ENCODE data around the gene PPM1A.
A peak's percentile ranks its signal among the peaks of the same experiment; 100 is the strongest.

The PPM1A gene

GRCh38 chr14:60248697-60249318, at the start of gene PPM1A:
Gene PPM1A, plus strand, starts transcription at chr14:60249221. Its CDS starts 33,483 bp downstream, at chr14:60282704.
- peak; percentile 94 for DNase-seq

DNA sequence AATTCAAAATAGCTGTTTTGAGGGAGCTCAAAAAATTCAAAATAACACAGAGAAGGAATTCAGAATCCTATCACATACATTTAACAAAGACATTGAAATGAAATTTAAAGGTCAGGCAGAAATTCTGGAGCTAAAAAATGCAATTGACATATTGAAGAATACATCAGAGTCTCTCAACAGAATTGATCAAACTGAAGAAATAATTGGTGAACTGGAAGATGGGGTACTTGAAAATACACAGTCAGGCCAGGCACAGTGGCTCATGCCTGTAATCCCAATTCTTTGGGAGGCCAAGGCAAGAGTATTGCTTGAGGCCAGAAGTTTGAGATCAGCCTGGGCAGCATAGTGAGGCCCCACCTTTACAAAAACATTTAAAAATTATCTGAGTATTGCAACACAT, 49.7 kb upstream of the PPM1A start:
- DNase-seq = no peak

- DNase-seq = no peak
Measured at GRCh38 chr14:60204104-60204842, 44.7 kb upstream of the PPM1A start.

- no peak for DNase-seq
Measured at GRCh38 chr14:60204843-60205774, 43.9 kb upstream of the PPM1A start.

DNA sequence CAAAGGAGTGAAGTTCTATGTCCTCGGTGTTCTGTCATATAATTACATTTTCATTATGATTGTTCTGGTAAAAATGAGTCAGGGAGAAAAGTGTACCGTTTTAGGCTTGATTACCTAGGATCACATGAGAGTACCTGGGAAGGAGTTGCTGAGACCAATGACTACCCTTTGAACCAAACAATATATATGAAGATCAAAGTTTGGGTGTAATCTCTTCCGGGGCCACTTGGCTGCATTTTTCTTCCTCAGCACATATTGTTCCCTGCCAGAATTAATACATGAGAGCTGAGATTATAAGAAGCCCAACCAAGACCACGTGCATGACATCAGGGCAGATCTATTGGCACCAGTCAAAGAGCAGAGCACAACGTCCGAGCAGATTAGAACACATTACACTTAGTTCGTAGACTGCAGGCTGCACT, 42.8 kb upstream of the PPM1A start:
- DNase-seq = no peak

DNA sequence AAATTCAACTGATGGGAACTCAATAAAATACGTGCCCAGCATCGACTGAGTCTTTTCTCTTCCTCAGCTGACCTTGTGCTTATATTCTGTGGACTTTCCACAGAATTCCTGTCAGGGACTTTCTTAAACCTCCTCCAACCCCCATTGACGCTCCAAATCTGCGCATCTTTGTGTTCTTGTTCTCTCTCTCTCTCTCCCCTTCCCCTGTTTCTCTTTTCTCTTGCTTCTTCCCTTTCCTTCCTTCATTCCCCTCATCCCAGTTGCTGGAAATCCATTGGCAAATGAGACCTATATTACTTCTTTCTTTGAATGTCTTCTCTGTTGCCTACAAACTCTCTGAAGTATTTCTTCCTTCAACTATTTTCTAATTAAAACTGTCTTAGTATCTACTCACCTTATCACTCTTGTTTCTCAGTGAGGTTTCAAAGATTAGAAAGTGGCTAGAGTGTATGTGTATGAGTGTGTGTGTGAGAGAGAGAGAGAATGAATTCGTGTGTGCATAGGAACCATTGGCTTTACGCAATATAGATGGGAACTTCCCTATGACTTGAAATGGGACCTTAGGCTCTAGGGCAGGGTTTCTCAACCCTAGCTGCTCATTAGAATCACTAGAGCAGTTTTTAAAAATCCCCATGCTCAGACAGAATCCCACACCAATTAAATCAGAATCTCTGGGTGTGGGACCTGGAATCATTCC, 42.0 kb upstream of the PPM1A start:
- DNase-seq = no peak

DNA sequence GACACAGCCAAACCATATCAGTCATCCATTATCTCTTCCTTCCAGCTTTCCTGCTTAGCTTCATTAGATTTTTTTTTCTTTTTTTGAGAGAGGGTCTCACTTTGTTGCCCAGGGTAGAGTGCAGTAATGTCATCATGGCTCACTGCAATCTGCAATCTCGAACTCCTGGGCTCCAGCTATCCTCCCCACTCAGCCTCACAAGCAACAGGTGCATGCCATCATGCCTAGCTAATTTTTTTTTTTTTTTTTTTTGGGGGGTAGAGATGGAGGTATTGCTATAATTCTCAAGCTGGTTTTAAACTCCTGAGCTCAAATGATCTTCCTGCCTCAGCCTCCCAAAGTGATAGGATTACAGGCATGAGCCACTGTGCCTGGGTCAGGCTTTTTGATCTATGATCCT, 38.3 kb upstream of the PPM1A start:
- DNase-seq = no peak

DNA sequence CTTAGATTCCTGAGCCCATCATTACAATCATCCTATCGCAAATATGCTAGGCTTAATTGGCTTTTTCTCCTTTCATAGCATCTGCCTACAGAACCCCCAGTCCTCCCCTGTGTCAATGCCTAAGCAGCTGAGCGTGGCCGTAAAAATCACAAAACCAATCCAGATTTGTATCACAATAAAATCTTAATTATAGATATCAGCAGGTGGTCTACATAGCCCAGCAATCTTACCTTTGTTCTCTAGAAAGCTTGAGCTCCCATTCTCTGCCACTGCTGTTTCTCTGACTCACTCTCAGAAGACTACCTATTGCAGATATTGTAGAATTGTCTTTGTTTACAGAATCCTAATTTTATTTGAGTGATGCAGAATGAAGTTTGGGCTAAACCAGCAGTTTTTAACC, 37.9 kb upstream of the PPM1A start:
- DNase-seq = no peak

DNA sequence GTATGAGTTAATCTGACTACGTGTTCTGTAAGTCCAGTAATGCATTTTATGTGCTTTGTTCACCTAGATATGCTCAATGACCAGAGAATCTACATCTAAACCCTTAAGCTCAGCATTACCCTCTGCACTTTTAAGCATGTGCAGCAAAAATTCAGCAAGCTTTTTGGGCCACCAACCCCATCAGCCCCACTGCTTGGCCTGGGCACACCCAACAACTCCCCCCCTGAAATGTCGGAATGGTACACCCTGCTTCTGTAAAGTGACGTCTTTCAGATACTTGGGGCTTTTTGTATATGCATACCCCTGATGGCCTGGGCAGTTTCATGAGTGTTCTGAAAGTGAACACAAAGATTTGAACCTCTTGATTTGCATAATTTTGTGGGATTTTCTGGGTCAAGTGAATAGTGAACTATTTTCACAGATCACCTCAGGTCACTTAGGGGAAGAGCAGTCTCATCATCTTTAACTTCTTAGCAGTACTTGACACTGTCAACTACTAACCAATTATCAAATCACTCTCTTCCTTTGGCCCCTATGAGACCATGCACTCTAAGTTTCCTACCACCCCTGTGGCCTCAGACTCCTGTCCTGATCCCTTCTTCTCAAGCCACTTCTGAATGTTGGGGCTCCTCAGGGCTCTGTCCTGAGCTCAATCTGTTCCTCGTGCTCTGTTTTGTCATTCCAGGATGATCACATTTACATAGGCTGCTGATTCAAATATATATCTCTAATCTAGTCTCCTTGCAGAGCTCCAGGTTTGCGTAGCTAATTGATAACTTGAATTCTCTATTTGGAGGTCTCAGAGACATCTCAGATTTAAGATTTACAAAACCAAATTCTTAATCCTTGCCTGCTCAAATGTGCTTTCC, 36.3 kb upstream of the PPM1A start:
- no peak for DNase-seq

DNA sequence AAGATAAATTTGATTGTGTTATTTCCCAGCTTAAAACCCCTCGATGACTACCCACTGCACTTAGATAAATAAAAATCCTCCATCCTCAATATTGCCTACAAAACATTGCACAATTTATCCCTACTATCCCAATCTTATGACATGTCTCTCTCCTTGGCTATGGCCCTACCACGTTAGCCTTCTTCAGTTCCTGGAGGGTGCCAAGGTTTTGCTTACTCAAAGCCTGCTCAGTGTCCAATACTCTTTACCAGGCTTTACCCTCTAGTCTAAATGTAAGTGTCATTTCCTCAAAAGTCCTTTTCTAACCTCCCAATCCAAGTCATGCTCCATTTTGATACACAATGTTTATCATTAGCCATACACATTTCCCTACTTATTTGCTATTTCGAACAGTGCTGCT, 35.0 kb upstream of the PPM1A start:
- DNase-seq = no peak

GRCh38 chr14:60214415-60215126, 34.5 kb upstream of the PPM1A start:
- no peak for DNase-seq

- DNase-seq = no peak
Measured at GRCh38 chr14:60215127-60215444, 33.9 kb upstream of the PPM1A start.

- DNase-seq = no peak
Measured at GRCh38 chr14:60215520-60216420, 33.3 kb upstream of the PPM1A start.

DNA sequence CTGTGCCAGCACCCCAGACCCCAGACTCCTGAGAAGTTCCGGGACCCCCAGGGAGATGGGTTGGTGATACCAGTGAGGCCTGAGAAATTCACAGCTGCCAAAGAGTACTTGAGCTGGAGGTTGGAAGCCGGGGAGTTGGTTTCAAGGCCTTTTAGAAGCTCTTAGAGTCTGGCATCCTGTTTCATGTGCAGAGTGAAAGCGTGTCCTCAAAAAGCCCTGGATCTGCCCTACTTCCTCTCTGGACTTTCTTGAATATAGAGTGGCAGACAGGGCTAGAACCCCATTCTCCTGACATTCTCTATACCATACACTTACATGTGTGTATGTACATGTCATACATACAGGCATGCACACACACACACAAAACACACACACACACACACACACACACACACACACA, 31.3 kb upstream of the PPM1A start:
- DNase-seq = no peak

DNA sequence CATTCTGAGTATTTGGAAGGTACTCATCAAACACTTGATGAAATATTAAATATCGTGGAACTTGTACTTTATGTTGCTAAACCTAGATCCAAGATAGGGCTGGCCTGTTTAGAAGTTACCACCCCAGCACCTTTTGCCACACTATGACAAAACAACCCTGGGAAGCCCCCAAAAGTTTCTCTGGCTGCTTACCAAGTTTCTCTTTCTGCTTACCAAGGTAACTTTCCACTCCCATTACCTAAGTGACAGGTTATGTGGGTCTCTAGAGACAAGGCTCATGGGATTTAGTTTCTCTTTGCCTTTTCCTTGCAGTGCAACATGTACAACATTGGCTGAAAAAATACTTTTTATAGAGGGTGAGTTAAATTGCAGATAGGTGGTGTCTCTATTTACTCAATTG, 28.9 kb upstream of the PPM1A start:
- no peak for DNase-seq

- DNase-seq = no peak
Measured at GRCh38 chr14:60220917-60221316, 28.1 kb upstream of the PPM1A start.

GRCh38 chr14:60221457-60221856, 27.6 kb upstream of the PPM1A start:
- no peak for DNase-seq

GRCh38 chr14:60222820-60223219, 26.2 kb upstream of the PPM1A start:
- DNase-seq = no peak

- no peak for DNase-seq
Measured at GRCh38 chr14:60225265-60225664, 23.8 kb upstream of the PPM1A start.

GRCh38 chr14:60226298-60226697, 22.7 kb upstream of the PPM1A start:
- no peak for DNase-seq
